GM19035 (cell line): ENCODE measurements around the gene SARM1.
"Not testable (repeated sequence)": the region's sequence is repeated elsewhere in the genome, so short reads cannot be mapped to it uniquely, and the experiment has no call there.

Source experiments
- ATAC-seq: cut with Tn5 transposase; IDR thresholded peaks from one replicate; pipeline ENCODE4 v1.9.1; 2021; ENCODE audit not compliant: unreplicated experiment

SARM1 gene

GRCh38 chr17:28413804-28414203 is 42.3 kb downstream of the SARM1 start:
- no peak for ATAC-seq

GRCh38 chr17:28415886-28416285 is 44.4 kb downstream of the SARM1 start:
- no peak for ATAC-seq

GRCh38 chr17:28416703-28417311 is 45.3 kb downstream of the SARM1 start:
- ATAC-seq: no peak

- ATAC-seq: no peak
Measured at GRCh38 chr17:28421787-28422305, 50.4 kb downstream of the SARM1 start.

GRCh38 chr17:28425206-28425605 is 53.7 kb downstream of the SARM1 start:
- no peak for ATAC-seq

- ATAC-seq: no peak
Measured at GRCh38 chr17:28426081-28426519, 54.6 kb downstream of the SARM1 start.

- ATAC-seq: no peak
Measured at GRCh38 chr17:28427371-28427770, 55.9 kb downstream of the SARM1 start.

GRCh38 chr17:28427982-28428381 is 56.5 kb downstream of the SARM1 start:
- ATAC-seq: not testable (repeated sequence)

- ATAC-seq: no peak
Measured at GRCh38 chr17:28433721-28434120, 62.2 kb downstream of the SARM1 start.

GRCh38 chr17:28434326-28434725 is 62.8 kb downstream of the SARM1 start:
- ATAC-seq: not testable (repeated sequence)

GRCh38 chr17:28443901-28444638 is 72.6 kb downstream of the SARM1 start:
- ATAC-seq: no peak

- no peak for ATAC-seq
Measured at GRCh38 chr17:28446716-28447395, 75.4 kb downstream of the SARM1 start.

- no peak for ATAC-seq
Measured at GRCh38 chr17:28447396-28447760, 75.9 kb downstream of the SARM1 start.

- no peak for ATAC-seq
Measured at GRCh38 chr17:28449859-28450258, 78.4 kb downstream of the SARM1 start.
